ENCODE data around the gene MYMX.
"Not testable (repeated sequence)": the region's sequence is repeated elsewhere in the genome, so short reads cannot be mapped to it uniquely, and the experiment has no call there.

The MYMX gene

GRCh38 chr6:44219815-44220784 lies 3.4 kb downstream of the MYMX start:
- no peak for DNase-seq (ENCODE audit: low read depth in 2 of 2)

GRCh38 chr6:44220913-44221290 lies 4.2 kb downstream of the MYMX start:
- no peak for DNase-seq (ENCODE audit: low read depth in 2 of 2)

- DNase-seq (ENCODE audit: low read depth in 2 of 2), result peak; percentile 54 to 71
Measured at GRCh38 chr6:44221291-44221960, 4.7 kb downstream of the MYMX start.

- no peak for DNase-seq (ENCODE audit: low read depth in 2 of 2)
Measured at GRCh38 chr6:44221961-44222335, 5.2 kb downstream of the MYMX start.

GRCh38 chr6:44222486-44223318 lies 6.0 kb downstream of the MYMX start:
- DNase-seq (ENCODE audit: low read depth in 2 of 2), result no peak

GRCh38 chr6:44223319-44224028 lies 6.7 kb downstream of the MYMX start, which contains the start of gene SLC29A1:
Gene SLC29A1 (plus strand): TSS chr6:44223595. CDS start chr6:44227314, 3,719 bp downstream.
- peak; percentile 77 to 81 for DNase-seq (ENCODE audit: low read depth in 2 of 2)

- no peak for DNase-seq (ENCODE audit: low read depth in 2 of 2)
Measured at GRCh38 chr6:44224029-44224964, 7.6 kb downstream of the MYMX start.

GRCh38 chr6:44224965-44225305 lies 8.2 kb downstream of the MYMX start:
- DNase-seq (ENCODE audit: low read depth in 2 of 2), result no peak

GRCh38 chr6:44225579-44226325 lies 9.0 kb downstream of the MYMX start:
- no peak for DNase-seq (ENCODE audit: low read depth in 2 of 2)

GRCh38 chr6:44226368-44227147 lies 9.8 kb downstream of the MYMX start:
- no peak for DNase-seq (ENCODE audit: low read depth in 2 of 2)

GRCh38 chr6:44227148-44227793 lies 10.5 kb downstream of the MYMX start:
- no peak for DNase-seq (ENCODE audit: low read depth in 2 of 2)

- no peak for DNase-seq (ENCODE audit: low read depth in 2 of 2)
Measured at GRCh38 chr6:44228031-44228430, 11.3 kb downstream of the MYMX start.

- no peak for DNase-seq (ENCODE audit: low read depth in 2 of 2)
Measured at GRCh38 chr6:44228433-44228832, 11.7 kb downstream of the MYMX start.

- DNase-seq (ENCODE audit: low read depth in 2 of 2), result no peak
Measured at GRCh38 chr6:44228836-44229235, 12.1 kb downstream of the MYMX start.

- no peak for DNase-seq (ENCODE audit: low read depth in 2 of 2)
Measured at GRCh38 chr6:44229376-44230033, 12.8 kb downstream of the MYMX start.

- no peak for DNase-seq (ENCODE audit: low read depth in 2 of 2)
Measured at GRCh38 chr6:44230034-44230675, 13.4 kb downstream of the MYMX start.

- not testable (repeated sequence) for DNase-seq (ENCODE audit: low read depth in 2 of 2)
Measured at GRCh38 chr6:44231426-44231825, 14.7 kb downstream of the MYMX start.
